Smooth muscle cell (in vitro differentiated cells): ENCODE results near the gene EPHA8. TPM values are rescaled to one million over a fixed set of nuclear protein-coding genes. Genes with fewer than 3 reads are reported as not detected.

Experiments
- DNase-seq: peaks from one replicate; lab custom pipeline; 2025; ENCODE audit not compliant: unreplicated experiment; lab: John Stamatoyannopoulos, UW
- H2AFZ ChIP-seq: fragments of 200-600 bp; sonication (generic); 2 replicates; pipeline ENCODE4 v1.6.0; 2016; ENCODE audit warnings: antibody characterized with exemption, low read depth, mild to moderate bottlenecking
- H3F3A ChIP-seq: fragments of 200-600 bp; sonication (generic); 2 replicates; pipeline ENCODE4 v1.6.0; 2017; ENCODE audit warnings: antibody characterized with exemption, low read depth
- H3K27ac ChIP-seq: fragments of 200-600 bp; sonication (generic); 2 replicates; pipeline ENCODE4 v1.5.1; 2016; ENCODE audit warnings: low read depth, mild to moderate bottlenecking
- H3K27me3 ChIP-seq: fragments of 200-600 bp; sonication (generic); 2 replicates; pipeline ENCODE4 v1.6.1; 2016; ENCODE audit warnings: low read depth, mild to moderate bottlenecking
- H3K36me3 ChIP-seq: fragments of 200-600 bp; sonication (generic); 2 replicates; pipeline ENCODE4 v1.5.1; 2016; ENCODE audit warnings: low read depth
- H3K4me1 ChIP-seq: fragments of 200-600 bp; sonication (generic); 2 replicates; pipeline ENCODE4 v1.5.1; 2016; ENCODE audit warnings: low read depth
- H3K4me2 ChIP-seq: fragments of 200-600 bp; sonication (generic); 2 replicates; pipeline ENCODE4 v1.6.0; 2016; ENCODE audit warnings: mild to moderate bottlenecking
- H3K4me3 ChIP-seq: fragments of 200-600 bp; sonication (generic); 2 replicates; pipeline ENCODE4 v1.5.1; 2016; ENCODE audit warnings: mild to moderate bottlenecking
- H3K79me2 ChIP-seq: fragments of 200-600 bp; sonication (generic); 2 replicates; pipeline ENCODE4 v1.6.0; 2016; ENCODE audit warnings: low read depth, mild to moderate bottlenecking
- H3K9ac ChIP-seq: fragments of 200-600 bp; sonication (generic); 2 replicates; pipeline ENCODE4 v1.6.0; 2016; ENCODE audit warnings: low read depth
- H3K9me3 ChIP-seq: fragments of 200-600 bp; sonication (generic); replicated peaks from 2 replicates; pipeline ENCODE4 v1.5.1; 2016; ENCODE audit warnings: low read depth
- H4K20me1 ChIP-seq: fragments of 200-600 bp; sonication (generic); 2 replicates; pipeline ENCODE4 v1.6.0; 2016; ENCODE audit warnings: low read depth
- WGBS: methylation state at CpG from one replicate; pipeline ENCODE4 v1.1.7; 2016; ENCODE audit warnings: low lambda C conversion rate; 5-methylcytosine and 5-hydroxymethylcytosine counted together
- polyA plus RNA-seq: library from polyadenylated mRNA; unstranded; fragments of >200 nt; fragmentation: Nextera tagmentation; extraction: Ambion mirVana; gene quantifications from 2 replicates; pipeline ENCODE4 v1.2.1, GENCODE V29; 2016
- total RNA-seq: library from RNA; depleted of rRNA; stranded (reverse); fragments of >200 nt; gene quantifications from 2 replicates; pipeline ENCODE4 v1.2.3, GENCODE V29; 2014
- TF ChIP-seq, protein P1 (sequence below): fragments of 200-600 bp; sonication (generic); IDR thresholded peaks from 2 replicates; pipeline ENCODE4 v1.5.1; 2017; ENCODE audit warnings: borderline replicate concordance, mild to moderate bottlenecking, antibody characterized with exemption; ENCODE audit not compliant: insufficient read depth, poor library complexity, severe bottlenecking

Gene EPHA8
- total and polyA plus RNA-seq, 2 experiments from 2014 or later = not detected

GRCh38 chr1:22608361-22608760 lies 45.1 kb downstream of the EPHA8 start:
- no peak for DNase-seq
- no peaks in the 10 kb centered on the region for H3K79me2 ChIP-seq
- H3K4me2 ChIP-seq = no peak overlapping the region
- 61% methylated on average over 3 of the region's 3 CpGs for WGBS
- H3K9ac ChIP-seq = no peak overlapping the region
- no peak overlapping the region for H3K27ac ChIP-seq
- no peaks in the 10 kb centered on the region for H3K9me3 ChIP-seq
- H3K27me3 ChIP-seq = peaks cover 64% of the 10 kb centered on the region
- H3F3A ChIP-seq = no peaks in the 10 kb centered on the region
- no peak overlapping the region for H2AFZ ChIP-seq
- no peak overlapping the region for H3K4me3 ChIP-seq
- H3K4me1 ChIP-seq = no peaks in the 10 kb centered on the region
- TF ChIP-seq, protein P1, sequence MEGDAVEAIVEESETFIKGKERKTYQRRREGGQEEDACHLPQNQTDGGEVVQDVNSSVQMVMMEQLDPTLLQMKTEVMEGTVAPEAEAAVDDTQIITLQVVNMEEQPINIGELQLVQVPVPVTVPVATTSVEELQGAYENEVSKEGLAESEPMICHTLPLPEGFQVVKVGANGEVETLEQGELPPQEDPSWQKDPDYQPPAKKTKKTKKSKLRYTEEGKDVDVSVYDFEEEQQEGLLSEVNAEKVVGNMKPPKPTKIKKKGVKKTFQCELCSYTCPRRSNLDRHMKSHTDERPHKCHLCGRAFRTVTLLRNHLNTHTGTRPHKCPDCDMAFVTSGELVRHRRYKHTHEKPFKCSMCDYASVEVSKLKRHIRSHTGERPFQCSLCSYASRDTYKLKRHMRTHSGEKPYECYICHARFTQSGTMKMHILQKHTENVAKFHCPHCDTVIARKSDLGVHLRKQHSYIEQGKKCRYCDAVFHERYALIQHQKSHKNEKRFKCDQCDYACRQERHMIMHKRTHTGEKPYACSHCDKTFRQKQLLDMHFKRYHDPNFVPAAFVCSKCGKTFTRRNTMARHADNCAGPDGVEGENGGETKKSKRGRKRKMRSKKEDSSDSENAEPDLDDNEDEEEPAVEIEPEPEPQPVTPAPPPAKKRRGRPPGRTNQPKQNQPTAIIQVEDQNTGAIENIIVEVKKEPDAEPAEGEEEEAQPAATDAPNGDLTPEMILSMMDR = no peak
- no peaks in the 10 kb centered on the region for H4K20me1 ChIP-seq
- H3K36me3 ChIP-seq = no peaks in the 10 kb centered on the region

GRCh38 chr1:22609291-22609690 lies 46.0 kb downstream of the EPHA8 start:
- 53% methylated on average over 6 of the region's 6 CpGs for WGBS
- Histone ChIP-seq H3K9me3 (no peaks in the 10 kb centered on the region), H3K4me2 (no peak overlapping the region), H3K4me1 (no peaks in the 10 kb centered on the region), H3K36me3 (no peaks in the 10 kb centered on the region), H3K79me2 (no peaks in the 10 kb centered on the region), H3K4me3 (no peak overlapping the region), H4K20me1 (no peaks in the 10 kb centered on the region), H3K27me3 (peaks cover 63% of the 10 kb centered on the region), H3K9ac (no peak overlapping the region), H3F3A (no peaks in the 10 kb centered on the region), H3K27ac (no peak overlapping the region), H2AFZ (no peak overlapping the region)
- TF ChIP-seq, protein P1 = no peak
- no peak for DNase-seq

DNA sequence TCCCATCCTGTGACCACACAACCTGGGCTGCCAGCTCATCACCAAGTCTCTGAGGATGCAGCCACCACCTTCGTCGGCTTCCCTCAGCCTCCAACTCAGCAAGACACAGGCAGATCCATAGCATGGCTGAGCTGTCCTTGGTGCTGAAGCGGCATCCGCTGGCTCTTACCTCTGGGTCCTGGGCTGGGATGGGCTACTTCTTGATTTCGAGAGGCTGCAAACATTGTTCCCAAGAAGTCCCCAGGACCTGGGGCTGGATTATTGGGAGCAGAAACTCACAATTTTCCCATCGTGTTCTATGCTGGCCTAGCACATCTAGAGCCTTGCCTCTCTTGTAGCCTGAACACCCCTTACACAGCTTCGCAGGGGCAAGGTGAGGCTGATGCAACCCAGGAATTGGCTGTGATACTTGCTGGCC lies 48.2 kb downstream of the EPHA8 start:
- peaks cover 62% of the 10 kb centered on the region for H3K27me3 ChIP-seq
- H3K79me2 ChIP-seq = no peaks in the 10 kb centered on the region
- TF ChIP-seq, protein P1 = no peak
- H3K4me2 ChIP-seq = no peak overlapping the region
- no peak overlapping the region for H3K4me3 ChIP-seq
- no peaks in the 10 kb centered on the region for H3F3A ChIP-seq
- H3K4me1 ChIP-seq = no peaks in the 10 kb centered on the region
- H3K27ac ChIP-seq = no peak overlapping the region
- peak; percentile 23 for DNase-seq
- H3K9ac ChIP-seq = no peak overlapping the region
- no peaks in the 10 kb centered on the region for H3K9me3 ChIP-seq
- no peaks in the 10 kb centered on the region for H4K20me1 ChIP-seq
- 31% methylated on average over 7 of the region's 7 CpGs for WGBS
- H2AFZ ChIP-seq = no peak overlapping the region
- no peaks in the 10 kb centered on the region for H3K36me3 ChIP-seq
